Cerebellar nuclear complex (tissue), 1 donor: ENCODE results near the gene ITGA1.
"Not testable (repeated sequence)": the region's sequence is repeated elsewhere in the genome, so short reads cannot be mapped to it uniquely, and the experiment has no call there.

ENCODE experiments used
- DNase-seq, 2 experiments: peaks; one replicate each; lab custom pipeline; 2025; lab: John Stamatoyannopoulos, UW

Gene ITGA1

DNA sequence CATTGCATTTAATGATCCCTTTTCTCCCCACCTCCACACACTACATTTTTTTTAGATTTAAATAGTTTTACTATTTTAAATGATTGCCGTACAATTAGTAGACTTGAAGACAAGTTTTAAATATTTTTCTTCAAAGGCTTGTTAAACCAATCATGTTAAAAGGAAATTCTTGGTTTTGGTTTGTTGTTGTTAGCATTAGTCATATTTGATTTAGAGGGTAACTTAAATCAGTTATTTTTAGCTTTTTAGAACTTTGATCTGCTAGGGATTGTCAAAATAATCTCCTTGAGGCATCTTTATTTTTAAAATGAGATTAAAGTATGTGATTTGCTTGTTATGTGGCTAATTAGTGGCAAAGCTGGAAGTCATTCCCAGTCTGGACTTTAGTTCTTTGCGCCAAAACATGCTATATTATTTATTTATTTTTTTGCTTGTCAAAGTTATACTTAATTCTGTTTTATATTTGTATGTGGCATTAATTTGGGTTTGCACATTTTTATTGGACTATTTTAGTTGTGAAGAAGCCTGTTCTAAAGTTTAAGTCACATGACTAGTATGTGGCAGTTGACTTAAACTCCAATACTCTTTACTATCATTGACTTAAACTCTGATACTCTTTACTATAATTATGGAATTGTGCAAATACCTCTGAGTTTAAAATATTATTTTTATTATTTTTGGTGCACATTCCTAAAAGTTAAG, 14.7 kb downstream of the ITGA1 start:
- DNase-seq, result no peak

DNA sequence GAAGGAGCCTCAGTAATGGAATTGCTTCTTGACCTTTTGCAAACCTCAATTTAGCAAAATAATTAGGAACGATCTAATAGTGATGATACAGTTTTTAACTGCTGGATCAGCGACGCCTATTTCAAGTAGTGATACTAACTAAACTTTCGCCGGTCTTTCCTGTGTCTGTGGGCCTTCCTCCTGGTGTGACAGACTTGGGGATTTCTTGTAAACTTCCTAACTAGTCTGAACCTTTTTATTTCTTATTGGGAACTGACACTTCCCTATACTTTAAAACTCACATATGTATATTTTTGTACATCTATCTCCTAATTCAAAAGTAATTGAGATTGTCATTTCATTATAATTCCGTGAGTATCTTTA, 15.2 kb downstream of the ITGA1 start:
- no peak for DNase-seq

- no peak for DNase-seq
These were observed 16.7 kb downstream of the ITGA1 start for GRCh38 chr5:52804387-52804791.

DNA sequence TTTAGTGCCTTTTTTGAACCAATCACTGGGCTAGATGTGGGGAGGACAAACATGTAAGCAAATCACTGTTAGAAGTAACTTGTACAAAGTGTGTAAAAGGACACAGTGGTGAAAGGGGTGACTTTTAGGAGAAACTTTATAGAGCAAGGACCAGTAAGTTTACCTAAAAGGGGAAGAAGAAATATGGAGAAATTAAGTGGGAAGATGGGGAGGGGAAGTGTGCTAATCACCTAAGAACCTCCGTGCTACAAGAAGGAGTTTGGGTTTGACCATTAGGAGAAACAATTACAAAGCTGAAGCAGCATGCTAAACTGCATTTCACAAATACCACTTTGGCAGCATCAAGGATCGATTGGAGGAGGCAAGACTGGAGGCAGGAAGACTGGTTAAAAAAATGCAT, 17.3 kb downstream of the ITGA1 start:
- no peak for DNase-seq

DNA sequence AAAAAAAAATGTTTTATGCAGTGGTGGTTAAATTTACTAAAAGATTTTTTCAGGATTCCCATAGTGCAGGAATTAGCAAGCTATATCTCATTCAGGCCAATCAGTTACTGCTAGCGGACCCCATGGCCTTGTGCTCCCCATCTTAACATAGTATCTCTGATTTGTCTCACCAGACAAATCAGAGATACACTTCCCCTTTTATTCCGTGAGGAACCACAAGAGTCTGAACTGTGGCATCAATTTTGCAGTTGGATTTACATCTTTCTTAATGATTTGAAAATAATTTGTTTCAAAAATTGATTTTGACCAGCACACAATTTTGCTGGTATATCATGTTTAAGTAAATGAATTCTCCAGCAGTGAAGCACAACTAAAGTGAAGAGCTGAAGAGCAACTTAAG, 17.9 kb downstream of the ITGA1 start:
- no peak for DNase-seq

DNA sequence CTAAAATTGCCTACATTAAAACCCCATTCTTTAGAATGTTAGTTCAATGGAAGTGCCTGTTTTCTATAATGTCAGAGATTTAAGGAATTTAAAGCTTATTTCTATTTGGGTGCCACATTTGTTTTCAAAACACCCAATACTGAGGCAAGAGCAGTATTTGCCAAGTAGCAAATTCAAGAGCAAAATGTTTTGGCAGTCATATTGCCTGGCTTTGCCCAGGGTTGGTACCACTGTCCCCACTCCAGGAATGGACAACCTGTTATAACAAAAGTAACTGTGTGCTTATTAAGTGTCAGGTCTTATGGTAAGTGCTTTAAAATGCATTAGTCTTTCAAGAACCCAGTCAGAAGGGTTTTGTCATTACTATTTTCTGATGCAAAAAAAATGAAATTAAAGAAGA, 19.3 kb downstream of the ITGA1 start:
- DNase-seq, result no peak

DNA sequence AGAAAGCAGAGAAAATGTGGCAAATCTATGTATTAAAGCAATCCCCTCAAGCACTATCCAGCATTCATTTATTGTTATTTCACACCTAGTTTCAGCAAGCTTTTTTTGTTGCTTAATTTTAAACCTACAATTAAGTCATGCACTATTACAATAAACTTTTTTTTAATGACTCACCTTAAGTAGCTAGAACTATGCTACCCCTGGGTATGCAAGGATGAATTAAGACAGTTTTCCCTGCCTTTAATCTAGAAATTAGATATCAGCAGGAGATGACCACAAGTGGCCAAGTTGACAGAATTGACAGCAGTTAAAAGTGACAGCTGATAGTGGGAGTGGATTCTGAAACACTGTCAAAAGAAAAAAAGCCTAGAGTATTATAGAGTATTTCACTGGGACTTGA, 20.0 kb downstream of the ITGA1 start:
- no peak for DNase-seq

DNA sequence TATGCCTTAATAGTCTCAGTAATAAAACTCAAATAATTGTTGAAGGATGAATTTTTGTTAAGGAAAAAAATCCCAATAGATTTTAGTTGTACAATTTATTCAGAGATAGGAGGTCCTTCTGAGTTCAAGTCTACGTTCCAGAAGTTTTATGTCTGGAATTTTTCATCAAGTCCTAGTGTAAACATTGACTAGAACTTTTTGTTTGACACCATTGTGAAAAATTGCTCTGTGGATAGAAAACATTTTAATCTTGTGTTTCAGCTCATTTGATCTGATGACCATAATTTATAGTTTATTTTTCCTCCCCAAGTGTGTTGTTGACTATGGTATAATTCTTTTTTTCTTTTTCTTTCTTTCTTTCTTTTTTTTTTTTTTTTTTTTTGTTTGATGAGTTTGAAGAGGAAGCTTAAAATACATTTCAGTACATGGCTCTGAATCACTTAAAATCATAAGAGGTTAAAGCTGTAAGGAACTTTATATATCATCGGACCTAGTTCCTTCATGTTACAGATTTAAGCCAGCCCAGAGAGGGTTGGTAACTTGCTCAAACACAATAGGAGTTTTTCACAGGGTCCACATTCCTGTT, 20.7 kb downstream of the ITGA1 start:
- DNase-seq, result no peak

DNA sequence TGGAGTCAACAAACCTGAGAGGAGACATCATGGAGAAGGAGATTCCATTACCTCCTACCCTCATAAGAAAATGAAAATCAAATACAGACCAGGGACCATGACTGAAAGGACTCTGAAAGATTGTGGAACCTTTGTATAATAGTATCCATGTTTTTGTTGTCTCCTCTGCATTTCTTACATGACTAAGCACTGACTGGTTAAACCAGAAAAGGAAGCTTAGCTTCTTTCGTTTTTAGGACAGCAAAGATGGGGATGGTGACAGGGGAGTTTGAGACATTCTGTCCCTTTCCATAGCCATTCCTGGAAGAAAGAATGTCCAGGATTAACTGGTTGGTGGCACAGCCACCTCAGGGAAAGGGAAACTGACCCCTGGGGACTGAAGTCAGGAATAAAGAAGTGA, 22.2 kb downstream of the ITGA1 start:
- DNase-seq, result no peak

DNA sequence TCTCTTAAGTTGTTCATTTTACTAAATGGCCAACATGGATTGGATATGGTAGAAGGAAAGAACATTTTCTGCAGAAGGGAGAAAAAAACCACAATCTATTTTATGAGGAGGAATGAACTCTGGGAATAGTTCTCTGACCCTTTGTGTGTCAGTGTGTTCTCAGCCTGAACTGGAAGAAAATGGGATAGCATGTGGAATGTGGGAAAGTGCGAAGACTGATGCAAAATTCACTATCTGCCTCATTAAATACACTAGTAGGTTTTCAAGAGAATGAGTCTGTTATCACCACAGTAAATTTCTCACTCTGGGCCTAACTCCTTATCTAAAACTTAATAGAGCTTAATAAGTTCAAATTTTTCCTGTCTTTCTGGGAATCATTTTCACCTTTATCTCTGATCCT, 22.7 kb downstream of the ITGA1 start:
- DNase-seq, result no peak

DNA sequence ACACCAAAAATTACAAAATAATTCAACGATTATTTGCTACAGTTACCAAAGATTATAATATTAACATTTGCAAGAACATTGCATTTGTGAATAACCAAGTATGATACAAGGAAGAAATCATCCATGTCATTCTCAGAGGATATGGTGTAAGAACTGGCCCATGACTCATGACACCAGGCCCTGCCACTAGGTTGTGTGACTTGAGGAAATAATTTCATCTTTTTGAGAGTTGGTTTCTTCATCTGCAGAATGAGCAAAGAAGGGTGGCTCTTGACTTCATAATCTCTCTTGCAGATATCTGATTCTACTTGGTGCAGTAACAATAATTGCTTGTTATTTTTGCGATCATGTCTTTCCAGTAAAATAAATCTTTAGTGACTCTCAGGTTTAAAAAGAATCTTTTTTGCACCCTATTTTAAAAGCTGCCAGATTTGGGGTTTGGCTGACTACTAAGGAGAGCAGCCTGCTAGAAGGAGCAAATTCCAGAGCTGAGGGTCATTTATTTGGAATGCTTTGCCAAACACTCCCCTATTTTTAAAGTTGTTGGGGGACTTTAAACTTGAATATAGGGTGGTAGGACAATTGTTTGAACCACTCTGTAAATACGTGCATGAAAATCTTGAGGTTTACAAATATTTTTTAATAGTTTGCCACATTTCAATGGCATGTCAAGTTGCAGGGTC, 23.5 kb downstream of the ITGA1 start:
- DNase-seq, result no peak

DNA sequence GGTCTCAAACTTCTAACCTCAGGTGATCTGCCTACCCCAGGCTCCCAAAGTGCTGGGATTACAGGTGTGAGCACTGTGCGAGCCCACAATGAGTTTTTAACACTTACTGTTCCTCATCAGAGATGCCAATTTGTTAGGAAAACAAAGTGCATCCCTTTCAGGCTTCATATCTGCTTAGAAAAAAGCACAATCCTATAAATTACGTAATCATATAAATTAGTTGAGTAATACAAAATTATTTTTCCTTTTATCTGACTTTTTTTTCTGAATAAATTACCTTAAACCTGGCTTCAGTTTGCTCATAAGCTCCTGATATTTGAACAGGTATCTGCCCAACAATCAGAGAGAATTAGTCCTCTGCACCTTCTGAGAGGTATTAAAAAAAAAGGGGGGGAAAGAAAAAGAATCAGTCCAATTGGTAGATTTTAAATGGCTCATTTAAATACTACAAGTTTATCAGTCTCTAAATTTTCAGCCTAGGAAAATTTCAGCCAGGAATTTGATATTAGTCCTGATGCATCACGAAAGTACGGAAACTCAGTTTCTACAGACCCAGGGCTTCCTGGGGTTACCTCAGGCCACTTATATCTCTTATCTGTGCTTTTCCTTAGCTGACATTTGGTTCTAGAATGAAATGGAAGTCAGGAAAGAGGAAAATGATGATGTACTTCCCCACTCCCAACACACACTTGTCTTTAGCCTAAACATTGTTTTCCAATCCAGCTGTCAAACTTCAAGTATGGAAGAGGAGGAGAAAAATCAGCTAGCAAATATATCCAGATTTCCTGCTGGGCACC, 26.8 kb downstream of the ITGA1 start:
- DNase-seq, result no peak

- no peak for DNase-seq
These were observed 30.1 kb downstream of the ITGA1 start for GRCh38 chr5:52817818-52818217.

GRCh38 chr5:52818360-52818759, 30.6 kb downstream of the ITGA1 start:
- DNase-seq, result no peak

- DNase-seq, result not testable (repeated sequence)
These were observed 31.1 kb downstream of the ITGA1 start for GRCh38 chr5:52818807-52819206.

GRCh38 chr5:52821901-52822300, 34.2 kb downstream of the ITGA1 start:
- no peak for DNase-seq

DNA sequence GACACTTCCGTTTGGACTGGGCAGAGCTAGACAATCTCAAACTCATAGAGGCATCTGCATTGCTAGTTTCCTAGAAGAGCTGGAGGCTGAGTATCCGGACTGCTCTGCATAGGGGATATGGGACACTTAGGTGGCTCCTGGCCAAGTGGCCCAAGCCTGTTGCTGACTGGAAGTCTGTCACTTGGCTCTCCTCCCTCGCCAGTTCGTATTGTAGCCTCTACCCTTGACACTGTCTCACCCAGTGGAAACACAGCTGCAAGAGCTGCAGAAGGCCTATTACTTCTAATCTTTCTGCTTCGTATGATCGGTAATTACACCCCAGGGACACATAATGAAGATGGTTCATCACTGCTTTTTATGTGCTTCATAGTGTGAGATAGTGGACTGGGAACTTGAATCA, 34.7 kb downstream of the ITGA1 start:
- no peak for DNase-seq

DNA sequence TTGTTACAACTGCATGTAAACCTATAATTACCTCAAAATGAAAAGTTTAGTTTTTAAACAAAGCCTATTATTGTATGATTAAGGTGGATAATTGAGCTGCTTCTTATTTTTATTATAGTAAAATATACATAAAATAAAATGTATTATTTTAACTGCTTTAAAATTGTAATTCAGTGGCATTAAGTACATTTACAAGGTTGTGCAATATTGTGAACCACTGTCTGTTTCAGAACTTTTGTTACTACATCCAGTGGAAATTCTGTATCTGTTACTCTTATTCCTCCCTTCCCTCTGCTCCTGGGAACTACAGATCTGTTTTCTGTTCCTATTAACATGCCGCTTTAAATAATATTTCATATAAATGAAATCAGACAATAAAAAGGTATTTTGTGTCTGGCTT, 37.1 kb downstream of the ITGA1 start:
- DNase-seq, result no peak

DNA sequence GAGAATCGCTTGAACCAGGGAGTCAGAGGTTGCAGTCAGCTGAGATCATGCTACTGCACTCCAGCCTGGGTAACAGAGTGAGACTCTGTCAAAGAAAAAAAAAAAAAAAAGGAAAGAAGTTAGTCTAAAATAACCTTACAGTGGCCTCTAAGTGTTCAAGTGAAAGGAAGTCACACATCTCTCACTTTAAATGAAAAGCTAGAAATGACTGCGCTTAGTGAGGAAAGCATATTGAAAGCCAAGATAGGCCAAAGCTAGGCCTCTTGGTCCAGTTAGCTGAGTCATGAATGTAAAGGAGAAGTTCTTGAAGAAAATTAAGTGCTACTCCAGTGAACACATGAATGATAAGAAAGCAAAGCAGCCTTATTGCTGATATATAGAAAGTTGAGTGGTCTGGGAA, 38.1 kb downstream of the ITGA1 start:
- DNase-seq, result no peak

GRCh38 chr5:52827815-52828214, 40.1 kb downstream of the ITGA1 start:
- DNase-seq, result no peak

DNA sequence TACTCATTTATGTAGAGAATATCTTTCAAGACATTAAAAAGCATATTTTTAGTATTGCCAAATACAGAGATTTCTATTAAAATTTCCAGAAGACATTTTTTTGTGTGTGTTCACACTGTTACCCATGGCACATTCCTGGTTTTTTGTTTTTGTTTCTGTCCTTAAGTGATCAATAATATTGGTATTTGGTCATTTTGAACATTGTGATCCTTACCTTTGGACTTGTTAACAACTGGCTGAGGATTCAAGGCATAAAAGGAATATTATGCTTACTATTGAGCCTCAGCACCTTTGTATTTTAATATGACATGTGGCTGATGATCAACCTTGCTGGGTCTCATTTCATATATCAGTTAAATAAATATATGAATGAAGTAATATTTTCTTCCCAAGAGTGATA, 41.9 kb downstream of the ITGA1 start:
- DNase-seq, result no peak

- DNase-seq, result no peak
These were observed 42.9 kb downstream of the ITGA1 start for GRCh38 chr5:52830650-52831049.
